Caco-2 (cell line): ENCODE results near the gene RNU1-3. TPM values are rescaled to one million over a fixed set of nuclear protein-coding genes. Genes with fewer than 3 reads are reported as not detected.
A peak's percentile ranks its signal among the peaks of the same experiment; 100 is the strongest.
"Not testable (repeated sequence)": the region's sequence is repeated elsewhere in the genome, so short reads cannot be mapped to it uniquely, and the experiment has no call there.

Experiments
- BruUV-seq: library from RNA; stranded (reverse); fragments of 400-500 nt; replicated peaks from 2 replicates; lab custom pipeline; 2021; lab: Mats Ljungman, UMichigan
- CTCF ChIA-PET: fragments of 300-600 bp; sonication (Branson Sonifier 250); formaldehyde crosslinking; loops from one replicate; lab custom pipeline; 2022; ENCODE audit warnings: antibody characterized with exemption; lab: Charles Lee
- POLR2A ChIA-PET: fragments of 300-600 bp; sonication (Branson Sonifier 250); formaldehyde crosslinking; loops from one replicate; lab custom pipeline; 2022; ENCODE audit warnings: antibody characterized with exemption; lab: Charles Lee
- DNase-seq, 2 experiments: peaks; one replicate each; pipeline versions ENCODE4 v3.0.0 to v3.0.0-alpha.2; 2020 to 2022
- H3K27me3 ChIP-seq: replicated peaks from 2 replicates; pipeline ENCODE4 v1.6.0; 2011; ENCODE audit warnings: low read length; ENCODE audit not compliant: control insufficient read depth, insufficient read depth
- H3K36me3 ChIP-seq: 2 replicates; pipeline ENCODE4 v1.5.1; 2011; ENCODE audit warnings: low read length; ENCODE audit not compliant: control insufficient read depth, insufficient read depth
- H3K4me1 ChIP-seq: fragments of 250-450 bp; sonication (Bioruptor Pico); 2 replicates; pipeline ENCODE4 v1.5.1; 2020; ENCODE audit warnings: mild to moderate bottlenecking
- H3K4me3 ChIP-seq: 2 replicates; pipeline ENCODE4 v1.5.1; 2011; ENCODE audit warnings: low read depth, mild to moderate bottlenecking, control low read depth, low read length
- H3K9me3 ChIP-seq: fragments of 250-450 bp; sonication (Bioruptor Pico); 2 replicates; pipeline ENCODE4 v1.5.1; 2020; ENCODE audit warnings: mild to moderate bottlenecking, moderate library complexity
- H3K27ac Mint-ChIP-seq: one replicate; pipeline ENCODE4 v1.8.0; 2022; ENCODE audit warnings: mixed read lengths; ENCODE audit not compliant: unreplicated experiment
- H3K27me3 Mint-ChIP-seq: one replicate; pipeline ENCODE4 v1.8.0; 2022; ENCODE audit warnings: mixed read lengths; ENCODE audit not compliant: insufficient read depth, unreplicated experiment
- H3K36me3 Mint-ChIP-seq: one replicate; pipeline ENCODE4 v1.8.0; 2022; ENCODE audit warnings: mild to moderate bottlenecking, mixed read lengths; ENCODE audit not compliant: insufficient read depth, unreplicated experiment
- H3K4me1 Mint-ChIP-seq: one replicate; pipeline ENCODE4 v1.8.0; 2022; ENCODE audit warnings: low read depth, mixed read lengths; ENCODE audit not compliant: unreplicated experiment
- H3K4me3 Mint-ChIP-seq: one replicate; pipeline ENCODE4 v1.8.0; 2022; ENCODE audit warnings: mild to moderate bottlenecking, moderate library complexity, mixed read lengths; ENCODE audit not compliant: unreplicated experiment
- H3K9me3 Mint-ChIP-seq: one replicate; pipeline ENCODE4 v1.8.0; 2022; ENCODE audit warnings: mixed read lengths; ENCODE audit not compliant: unreplicated experiment
- CTCF ChIP-seq, 2 experiments: fragments of 200-600 bp in 1 of 2; IDR thresholded peaks; 1 replicate in 1 of 2; 2 replicates in 1 of 2; pipeline versions ENCODE4 v1.5.1 to v1.8.0; 2011 to 2022; ENCODE audit warnings: antibody characterized with exemption in 1 of 2, control low read depth in 1 of 2, inconsistent platforms in 1 of 2, low read depth in 1 of 2, low read length in 1 of 2, mild to moderate bottlenecking in 1 of 2, moderate library complexity in 1 of 2; ENCODE audit not compliant: insufficient read depth in 1 of 2, severe bottlenecking in 1 of 2, unreplicated experiment in 1 of 2
- intact Hi-C: fragments of 100-400 bp; cut with micrococcal nuclease; formaldehyde crosslinking; loops from one replicate; pipeline ENCODE4 v1.10.0; 2022; ENCODE audit not compliant: unreplicated experiment
- total RNA-seq: library from RNA; stranded (reverse); gene quantifications from 2 replicates; pipeline ENCODE4 v1.2.3, GENCODE V29; 2022

Gene RNU1-3
- total RNA-seq, 1 experiment from 2014 or later: 1,622 TPM

DNA sequence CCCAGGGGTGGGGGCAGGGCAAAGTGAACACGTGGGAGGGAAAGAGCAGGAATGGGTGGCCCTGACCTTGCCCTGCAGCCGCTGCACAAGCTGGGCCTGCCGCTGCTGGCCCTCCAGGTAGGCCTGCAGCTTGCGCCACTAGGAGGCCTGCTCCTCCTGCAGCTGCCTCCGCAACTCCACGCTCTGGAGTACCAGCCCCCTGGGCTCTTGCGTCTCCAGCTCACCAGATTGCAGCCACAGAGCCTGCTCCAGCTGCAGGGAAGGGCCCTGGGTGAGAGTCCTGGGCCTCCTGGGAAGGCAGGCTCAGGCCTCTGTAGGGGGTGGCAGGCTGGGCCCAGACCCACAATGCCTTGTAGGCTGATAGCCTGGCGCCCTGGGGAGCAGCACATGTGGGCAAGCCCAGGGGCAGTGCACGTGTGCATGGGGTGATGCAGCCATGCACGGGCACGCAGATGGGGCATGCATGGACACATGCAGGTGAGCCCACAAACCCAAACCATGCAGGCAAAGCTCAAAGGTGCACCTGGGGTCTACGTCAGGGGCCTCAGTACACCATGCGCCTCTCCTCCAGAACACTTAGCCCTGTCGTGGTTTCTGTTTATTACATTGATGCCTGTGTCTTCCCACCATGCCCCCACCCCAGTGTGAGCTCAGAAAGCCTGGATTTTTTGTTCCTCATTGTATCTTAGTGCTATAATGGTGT lies 9.6 kb downstream of the RNU1-3 start:
- H3K4me1 Mint-ChIP-seq, H3K9me3 ChIP-seq, H3K4me3 Mint-ChIP-seq, H3K4me3 ChIP-seq, H3K27me3 ChIP-seq, H3K4me1 ChIP-seq, H3K27ac Mint-ChIP-seq, DNase-seq, POLR2A ChIA-PET, H3K36me3 Mint-ChIP-seq, intact Hi-C loops, H3K36me3 ChIP-seq, H3K27me3 Mint-ChIP-seq, CTCF ChIA-PET, BruUV-seq, H3K9me3 Mint-ChIP-seq: not testable (repeated sequence)

- H3K36me3 ChIP-seq, H3K4me3 Mint-ChIP-seq, H3K9me3 Mint-ChIP-seq, H3K4me3 ChIP-seq, H3K36me3 Mint-ChIP-seq, CTCF ChIA-PET, H3K27me3 Mint-ChIP-seq, H3K4me1 ChIP-seq, H3K27ac Mint-ChIP-seq, H3K27me3 ChIP-seq, H3K4me1 Mint-ChIP-seq, DNase-seq, POLR2A ChIA-PET, BruUV-seq, intact Hi-C loops, H3K9me3 ChIP-seq: not testable (repeated sequence)
These were observed 10.2 kb downstream of the RNU1-3 start for GRCh38 chr1:16656574-16656973.

DNA sequence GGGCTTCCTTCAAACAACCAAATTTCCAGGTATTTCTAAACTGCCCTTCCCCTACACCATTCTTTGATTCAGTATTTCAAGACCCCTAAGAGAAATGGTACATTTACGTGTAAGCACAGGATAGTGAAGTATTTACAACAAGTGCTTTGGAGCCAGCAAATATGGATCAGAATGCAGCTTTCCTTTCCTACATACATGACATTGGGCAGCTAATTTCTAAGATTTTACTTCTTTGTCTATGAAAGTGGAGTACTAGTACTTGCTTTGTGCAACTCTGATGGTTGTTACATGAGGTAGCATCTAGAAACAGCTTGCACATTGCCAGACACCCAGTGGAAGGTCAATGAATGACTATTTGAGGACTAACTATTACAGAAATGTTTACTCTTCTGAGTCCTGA lies 15.2 kb downstream of the RNU1-3 start:
- H3K36me3 Mint-ChIP-seq, H3K27me3 ChIP-seq, H3K27me3 Mint-ChIP-seq, H3K9me3 ChIP-seq, H3K27ac Mint-ChIP-seq, H3K36me3 ChIP-seq, POLR2A ChIA-PET, H3K4me3 ChIP-seq, BruUV-seq, CTCF ChIA-PET, intact Hi-C loops, H3K4me1 Mint-ChIP-seq, H3K4me3 Mint-ChIP-seq, H3K9me3 Mint-ChIP-seq, H3K4me1 ChIP-seq: not testable (repeated sequence)
- peak; percentile 14 to 23 for DNase-seq

DNA sequence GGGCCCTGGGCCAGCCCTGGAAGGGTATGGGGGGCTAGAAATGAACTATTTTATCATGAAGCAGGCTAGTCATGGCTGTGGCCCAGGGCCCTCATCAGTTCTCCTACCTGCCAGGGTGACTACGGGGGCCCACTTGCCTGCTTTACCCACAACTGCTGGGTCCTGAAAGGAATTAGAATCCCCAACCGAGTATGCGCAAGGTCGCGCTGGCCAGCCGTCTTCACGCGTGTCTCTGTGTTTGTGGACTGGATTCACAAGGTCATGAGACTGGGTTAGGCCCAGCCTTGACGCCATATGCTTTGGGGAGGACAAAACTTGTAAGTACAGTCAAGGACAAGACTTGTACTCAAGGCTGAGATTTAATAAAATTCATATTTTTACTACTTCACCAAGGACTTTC lies 16.8 kb downstream of the RNU1-3 start:
- H3K4me1 ChIP-seq, DNase-seq, H3K9me3 Mint-ChIP-seq, H3K27ac Mint-ChIP-seq, H3K36me3 Mint-ChIP-seq, POLR2A ChIA-PET, intact Hi-C loops, CTCF ChIA-PET, H3K4me1 Mint-ChIP-seq, H3K27me3 Mint-ChIP-seq, H3K4me3 Mint-ChIP-seq, H3K36me3 ChIP-seq, H3K9me3 ChIP-seq, H3K4me3 ChIP-seq, BruUV-seq, H3K27me3 ChIP-seq: not testable (repeated sequence)

DNA sequence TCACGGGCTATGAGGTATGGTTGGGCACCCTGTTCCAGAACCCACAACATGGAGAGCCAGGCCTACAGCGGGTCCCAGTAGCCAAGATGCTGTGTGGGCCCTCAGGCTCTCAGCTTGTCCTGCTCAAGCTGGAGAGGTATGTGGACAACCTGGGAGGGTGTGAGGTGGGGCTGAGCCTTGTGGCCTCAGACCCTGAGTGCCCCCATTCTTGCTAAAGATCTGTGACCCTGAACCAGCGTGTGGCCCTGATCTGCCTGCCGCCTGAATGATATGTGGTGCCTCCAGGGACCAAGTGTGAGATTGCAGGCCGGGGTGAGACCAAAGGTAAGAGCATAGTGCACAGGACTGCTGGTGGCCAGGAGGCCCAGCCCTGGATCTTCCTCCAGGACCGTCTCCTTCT lies 17.4 kb downstream of the RNU1-3 start:
- H3K36me3 Mint-ChIP-seq, intact Hi-C loops, H3K4me1 Mint-ChIP-seq, H3K27me3 ChIP-seq, H3K4me3 ChIP-seq, H3K27me3 Mint-ChIP-seq, H3K36me3 ChIP-seq, CTCF ChIA-PET, H3K27ac Mint-ChIP-seq, H3K9me3 ChIP-seq, POLR2A ChIA-PET, H3K4me3 Mint-ChIP-seq, H3K9me3 Mint-ChIP-seq, BruUV-seq: not testable (repeated sequence)
- peaks cover 11% of the 10 kb centered on the region for H3K4me1 ChIP-seq
- DNase-seq: peak in 1 of 2 experiments; percentile 44
- TF ChIP-seq CTCF (IDR thresholded peaks at IDR 0.05; ENCODE audit: insufficient read depth in 1 of 2, low read depth in 1 of 2, low read length in 1 of 2, severe bottlenecking in 1 of 2, unreplicated experiment in 1 of 2): peak in 1 of 2 experiments; percentile 9

DNA sequence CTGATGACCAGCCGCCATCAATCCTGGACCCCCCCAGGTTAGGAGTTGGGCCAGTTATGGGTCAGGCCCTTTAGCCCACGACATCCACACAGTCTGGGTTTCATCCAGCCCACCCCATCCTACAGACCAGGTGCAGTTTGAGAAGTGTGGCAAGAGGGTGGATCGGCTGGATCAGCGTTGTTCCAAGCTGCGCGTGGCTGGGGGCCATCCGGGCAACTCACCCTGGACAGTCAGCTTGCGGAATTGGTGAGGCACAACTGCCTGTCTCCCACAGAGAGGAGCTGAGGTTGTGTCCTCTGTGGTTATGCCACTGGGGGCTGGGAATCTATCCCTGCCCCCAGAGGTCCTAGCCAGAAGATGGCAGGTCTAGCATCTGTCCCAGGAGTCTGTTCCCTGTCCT lies 18.0 kb downstream of the RNU1-3 start:
- H3K4me1 Mint-ChIP-seq, H3K9me3 Mint-ChIP-seq, CTCF ChIA-PET, H3K27me3 ChIP-seq, intact Hi-C loops, BruUV-seq, H3K36me3 Mint-ChIP-seq, H3K4me3 Mint-ChIP-seq, H3K27ac Mint-ChIP-seq, DNase-seq, H3K27me3 Mint-ChIP-seq, H3K4me3 ChIP-seq, H3K9me3 ChIP-seq, H3K36me3 ChIP-seq, POLR2A ChIA-PET: not testable (repeated sequence)
- H3K4me1 ChIP-seq: peaks cover 11% of the 10 kb centered on the region
